ENCODE measurements around the gene HP.
A peak's percentile ranks its signal among the peaks of the same experiment; 100 is the strongest.

Gene HP

GRCh38 chr16:72092832-72093447, 38.6 kb downstream of the HP start:
- DNase-seq = peak in 1 of 2 donors; percentile 13

DNA sequence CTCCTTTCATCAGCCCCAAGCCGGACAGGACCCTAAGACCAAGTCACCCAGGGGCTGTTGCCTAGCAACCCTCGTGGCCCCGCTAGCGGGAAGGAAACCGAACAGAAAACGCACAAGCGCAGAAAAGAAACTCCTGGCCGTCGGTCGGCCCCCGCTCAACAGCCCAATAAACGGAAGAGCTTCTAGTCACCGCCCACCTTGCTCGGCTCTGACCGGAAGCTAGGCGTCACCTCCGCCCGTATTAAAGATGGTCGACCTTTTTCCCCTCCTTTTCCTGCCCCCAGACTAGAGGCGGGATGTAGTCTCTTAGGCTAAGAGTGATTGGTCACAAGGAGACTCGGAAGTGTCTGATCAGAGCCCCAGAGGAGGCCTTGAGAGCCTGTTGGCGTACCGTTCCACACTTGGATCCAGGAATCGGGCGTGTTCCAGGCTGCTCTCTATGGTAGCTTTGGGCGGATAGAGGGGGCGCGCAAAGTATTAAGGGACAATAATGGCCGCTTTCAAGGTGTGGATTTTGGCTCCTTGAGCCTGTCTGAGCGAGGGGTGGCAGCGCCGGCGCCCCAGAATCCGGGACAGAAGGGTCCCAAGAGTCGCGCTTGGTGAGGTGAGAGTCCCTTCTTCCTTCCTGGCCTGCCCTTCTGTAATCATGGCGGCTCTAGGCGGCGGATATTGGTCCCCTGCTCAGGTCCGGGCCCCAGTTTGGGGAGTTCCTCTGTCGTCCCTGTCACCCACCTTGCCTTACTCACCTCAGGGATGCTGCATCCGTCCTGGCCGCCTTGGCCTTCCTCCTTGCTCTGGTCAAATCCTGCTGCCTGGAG, 39.4 kb downstream of the HP start, which contains the start of the genes DHX38 and TXNL4B:
Gene DHX38 (plus strand): TSS at position 400 of the 818 bp plus-strand sequence. CDS start 2,311 bp downstream, outside the sequence.
Gene TXNL4B (minus strand): TSS at position 173 of the 818 bp plus-strand sequence. CDS start 2,871 bp downstream, outside the sequence.
- DNase-seq = peak; percentile 96 to 97

- DNase-seq = no peak
Measured at GRCh38 chr16:72094266-72094610, 39.9 kb downstream of the HP start.

DNA sequence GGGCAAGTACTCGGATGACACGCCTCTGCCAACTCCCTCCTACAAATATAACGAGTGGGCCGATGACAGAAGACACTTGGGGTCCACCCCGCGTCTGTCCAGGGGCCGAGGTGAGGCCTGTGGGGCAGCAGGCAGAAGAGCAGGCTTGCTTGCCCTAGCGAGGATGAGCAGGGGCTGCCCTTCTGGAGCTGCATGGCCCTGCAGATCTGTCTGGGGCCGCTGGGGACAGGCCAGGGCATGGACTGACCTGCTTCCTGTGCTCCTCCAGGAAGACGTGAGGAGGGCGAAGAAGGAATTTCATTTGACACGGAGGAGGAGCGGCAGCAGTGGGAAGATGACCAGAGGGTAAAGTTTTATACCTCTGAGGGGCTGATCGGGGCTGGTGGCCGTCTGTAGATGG, 44.6 kb downstream of the HP start:
- no peak for DNase-seq

DNA sequence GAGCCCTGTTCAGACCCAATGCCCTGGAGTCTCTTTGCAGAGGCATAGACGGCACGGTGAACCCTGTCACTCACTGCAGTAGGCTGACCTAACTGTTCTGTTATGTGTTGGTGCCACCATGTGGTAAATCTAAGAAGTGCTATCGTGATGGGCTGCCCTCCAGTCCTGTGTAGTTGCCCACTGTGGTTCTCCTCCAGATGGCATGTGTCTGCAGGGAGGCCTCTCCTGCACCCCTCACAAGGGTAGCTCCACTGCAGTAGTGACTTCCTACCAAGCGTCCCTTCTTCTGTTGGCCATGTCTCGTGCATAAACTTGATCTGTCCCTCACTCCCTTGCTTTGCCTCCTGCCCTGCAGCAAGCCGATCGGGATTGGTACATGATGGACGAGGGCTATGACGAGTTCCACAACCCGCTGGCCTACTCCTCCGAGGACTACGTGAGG, 45.1 kb downstream of the HP start:
- DNase-seq = peak; percentile 43 to 63

GRCh38 chr16:72101195-72101594, 46.9 kb downstream of the HP start:
- no peak for DNase-seq

- no peak for DNase-seq
Measured at GRCh38 chr16:72104905-72105304, 50.6 kb downstream of the HP start.

- DNase-seq = no peak
Measured at GRCh38 chr16:72105978-72106377, 51.7 kb downstream of the HP start.

- no peak for DNase-seq
Measured at GRCh38 chr16:72107371-72107770, 53.1 kb downstream of the HP start.

DNA sequence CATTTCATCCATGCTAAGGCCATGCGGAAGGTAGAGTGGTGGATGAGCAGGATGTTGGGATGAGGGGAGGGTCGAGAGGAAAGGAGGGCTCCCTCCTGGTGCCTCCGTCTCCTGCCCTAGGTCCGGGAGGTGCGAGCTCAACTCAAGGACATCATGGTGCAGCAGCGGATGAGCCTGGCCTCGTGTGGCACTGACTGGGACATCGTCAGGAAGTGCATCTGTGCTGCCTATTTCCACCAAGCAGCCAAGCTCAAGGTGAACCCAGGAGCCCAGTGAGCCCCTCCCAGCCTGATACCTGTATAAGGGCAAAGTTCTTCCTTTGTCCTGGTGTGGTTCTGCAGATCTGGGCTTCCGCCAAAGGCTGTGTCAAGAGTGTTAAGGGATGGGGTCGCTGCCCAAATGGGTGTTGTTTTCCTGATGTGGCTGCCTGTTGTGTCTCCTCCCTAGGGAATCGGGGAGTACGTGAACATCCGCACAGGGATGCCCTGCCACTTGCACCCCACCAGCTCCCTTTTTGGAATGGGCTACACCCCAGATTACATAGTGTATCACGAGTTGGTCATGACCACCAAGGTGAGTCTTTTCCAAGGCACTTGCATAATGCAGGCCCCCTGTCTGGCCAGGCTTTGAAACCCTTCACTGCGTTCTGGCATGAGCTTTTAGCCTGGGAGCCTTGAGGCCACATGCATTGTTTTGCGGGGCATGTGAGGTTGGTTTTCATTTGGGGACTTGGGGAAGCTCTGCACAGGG, 54.2 kb downstream of the HP start:
- DNase-seq = no peak

DNA sequence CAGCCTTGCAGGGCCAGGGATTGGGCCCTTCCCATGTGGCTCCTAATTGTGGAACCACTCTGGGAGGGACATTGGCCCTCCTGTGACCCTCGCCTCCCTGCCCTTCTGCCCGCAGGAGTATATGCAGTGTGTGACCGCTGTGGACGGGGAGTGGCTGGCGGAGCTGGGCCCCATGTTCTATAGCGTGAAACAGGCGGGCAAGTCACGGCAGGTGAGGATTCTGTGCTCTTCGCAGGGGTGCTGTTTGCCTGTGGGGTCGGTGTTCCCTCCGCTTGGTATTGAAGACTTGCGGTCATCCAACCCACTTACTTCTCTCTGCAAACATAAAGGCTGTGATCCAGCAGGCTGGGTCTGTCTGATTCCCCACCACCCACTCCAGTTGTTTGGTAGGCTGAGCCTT, 55.0 kb downstream of the HP start:
- DNase-seq = no peak

GRCh38 chr16:72109966-72110530, 55.7 kb downstream of the HP start:
- DNase-seq = no peak
